T-cell (primary cell): Measurements from ENCODE around the gene CALCB. TPM values are rescaled to one million over a fixed set of nuclear protein-coding genes. Genes with fewer than 3 reads are reported as not detected.

Experiments used
- ATAC-seq, 4 experiments: fragments of 200-7000 bp in 3 of 4; fragments of 150-1000 bp in 1 of 4; cut with Tn5 transposase; replicated peaks in 1 of 4; 1 replicate in 3 of 4; 2 replicates in 1 of 4; pipeline ENCODE4 v1.10.0; 2021; ENCODE audit warnings: moderate library complexity in 3 of 4, mild to moderate bottlenecking in 2 of 4, moderate number of reproducible peaks in 1 of 4
- CTCF ChIA-PET, 2 donors: fragments of 300-600 bp; sonication (Branson Sonifier 250); formaldehyde crosslinking; loops; one replicate each; lab custom pipeline; 2022; ENCODE audit warnings: antibody characterized with exemption in 2 of 2; lab: Charles Lee
- POLR2A ChIA-PET, 2 donors: fragments of 300-600 bp; sonication (Branson Sonifier 250); formaldehyde crosslinking; loops; one replicate each; lab custom pipeline; 2022; ENCODE audit warnings: antibody characterized with exemption in 2 of 2; lab: Charles Lee
- DNase-seq, 35 experiments: peaks; one replicate each; pipeline versions ENCODE4 v3.0.0 to v3.0.0-alpha.2; 2013 to 2023
- H3K27ac ChIP-seq: one replicate; pipeline ENCODE4 v1.5.1; 2013; ENCODE audit warnings: low read length
- H3K27me3 ChIP-seq, 2 experiments: replicated peaks in 1 of 2; 1 replicate in 1 of 2; 2 replicates in 1 of 2; pipeline versions ENCODE4 v1.6.1 to v1.7.0; 2013; ENCODE audit warnings: low read length in 1 of 2, mixed read lengths in 1 of 2; ENCODE audit not compliant: control insufficient read depth in 2 of 2, insufficient read depth in 2 of 2; ENCODE audit errors: extremely low read depth in 1 of 2
- H3K36me3 ChIP-seq, 2 donors: 1 replicate in 1 of 2; 2 replicates in 1 of 2; pipeline versions ENCODE4 v1.6.1 to v1.7.0; 2013; ENCODE audit warnings: low read length in 1 of 2; ENCODE audit not compliant: control insufficient read depth in 2 of 2, insufficient read depth in 1 of 2; ENCODE audit errors: extremely low read depth in 1 of 2
- H3K4me1 ChIP-seq, 2 experiments: 1 replicate in 1 of 2; 2 replicates in 1 of 2; pipeline versions ENCODE4 v1.6.1 to v1.7.0; 2013; ENCODE audit warnings: low read length in 2 of 2, mixed read lengths in 1 of 2; ENCODE audit not compliant: insufficient read depth in 2 of 2, control insufficient read depth in 1 of 2; ENCODE audit errors: extremely low read depth in 1 of 2
- H3K4me3 ChIP-seq, 2 donors: 1 replicate in 1 of 2; 2 replicates in 1 of 2; pipeline versions ENCODE4 v1.5.1 to v1.7.0; 2013; ENCODE audit warnings: mild to moderate bottlenecking in 2 of 2, low read length in 1 of 2, moderate library complexity in 1 of 2; ENCODE audit not compliant: control insufficient read depth in 1 of 2; ENCODE audit errors: extremely low read depth in 1 of 2
- H3K9me3 ChIP-seq: 2 replicates; pipeline ENCODE4 v1.7.0; 2013
- H3K27ac Mint-ChIP-seq, 2 donors: one replicate each; pipeline ENCODE4 v1.8.0; 2020 to 2021; ENCODE audit warnings: mild to moderate bottlenecking in 2 of 2, mixed read lengths in 2 of 2
- H3K27me3 Mint-ChIP-seq, 2 donors: one replicate each; pipeline ENCODE4 v1.8.0; 2021 to 2022; ENCODE audit warnings: mixed read lengths in 2 of 2
- H3K36me3 Mint-ChIP-seq: one replicate; pipeline ENCODE4 v1.8.0; 2021; ENCODE audit warnings: mixed read lengths
- H3K4me1 Mint-ChIP-seq, 3 donors: one replicate each; pipeline ENCODE4 v1.8.0; 2020 to 2022; ENCODE audit warnings: mixed read lengths in 3 of 3, mild to moderate bottlenecking in 1 of 3
- H3K4me3 Mint-ChIP-seq, 3 donors: one replicate each; pipeline ENCODE4 v1.8.0; 2020 to 2022; ENCODE audit warnings: mild to moderate bottlenecking in 3 of 3, mixed read lengths in 3 of 3, moderate library complexity in 3 of 3
- H3K9me3 Mint-ChIP-seq, 3 donors: one replicate each; pipeline ENCODE4 v1.8.0; 2020 to 2022; ENCODE audit warnings: mixed read lengths in 3 of 3
- WGBS: methylation state at CpG from one replicate; pipeline ENCODE4 v1.1.5; 2013; ENCODE audit warnings: missing lambda C conversion rate; ENCODE audit not compliant: insufficient coverage; 5-methylcytosine and 5-hydroxymethylcytosine counted together
- total RNA-seq, 35 experiments: library from RNA in 6 of 35; stranded (reverse) in 6 of 35; fragments of 120-200 nt in 1 of 35; gene quantifications; one replicate each; pipeline versions ENCODE4 v1.2.1 to v1.2.4 and lab custom pipeline; 2013 to 2026

CALCB gene
- total RNA-seq, 5 donors from 2014 or later (not counting 1 experiment from before 2014, with no cell fraction given) = 0.58 to 1.0 (median 0.72) TPM

DNA sequence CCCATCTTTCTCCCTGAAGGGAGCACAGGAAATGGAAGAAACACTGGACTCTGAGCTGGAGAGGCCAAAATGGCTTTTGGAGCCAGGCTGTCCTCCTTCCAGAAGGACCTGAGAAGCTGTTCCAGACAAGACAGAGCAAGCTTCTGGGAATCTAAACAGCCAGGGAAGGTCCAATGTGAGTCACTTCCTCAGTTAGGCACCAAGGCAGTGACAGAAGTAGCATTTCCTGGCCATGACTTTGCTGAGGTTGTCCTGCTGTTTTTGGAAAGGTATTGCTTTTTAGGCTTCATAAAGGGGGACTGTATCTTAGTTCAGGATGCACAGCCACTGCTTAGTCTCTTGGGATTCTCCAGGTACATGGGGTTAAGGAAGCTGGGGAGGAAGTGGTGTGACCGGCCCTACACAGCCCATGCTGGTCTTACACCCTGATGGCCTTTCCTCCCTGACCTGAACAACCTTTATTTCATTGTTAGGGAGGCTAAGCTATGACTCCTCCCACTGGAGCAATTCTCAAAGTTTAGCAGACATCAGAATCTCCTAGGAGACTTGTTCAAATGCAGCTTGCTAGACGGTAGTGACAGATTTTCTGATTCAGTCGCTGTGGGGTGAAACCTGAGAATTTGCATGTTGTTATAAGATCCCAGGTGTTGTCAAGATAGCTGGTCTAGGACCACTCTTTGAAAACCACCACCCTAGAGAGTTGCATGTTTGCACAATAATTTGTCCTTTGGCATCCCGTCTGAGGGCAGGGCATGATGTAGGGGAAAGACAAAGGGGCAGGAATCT, 34.5 kb downstream of the CALCB start:
- ATAC-seq = no peak
- WGBS = 92% methylated on average over 2 of the region's 4 CpGs
- Histone ChIP-seq H3K27ac (no peak overlapping the region), H3K36me3 (no peaks in the 10 kb centered on the region), H3K4me1 (no peaks in the 10 kb centered on the region), H3K4me3 (no peak overlapping the region), H3K27me3 (peaks cover 0 to 3% of the 10 kb centered on the region in 2 experiments), H3K9me3 (no peaks in the 10 kb centered on the region)
- Mint-ChIP-seq H3K9me3 (peaks cover 5 to 12% (median 6%) of the 10 kb centered on the region in 3 donors), H3K4me3 (no peak overlapping the region), H3K27me3 (peaks cover 2 to 11% of the 10 kb centered on the region in 2 donors), H3K4me1 (peaks cover 0 to under 1% (median 0%) of the 10 kb centered on the region in 3 donors), H3K27ac (no peak overlapping the region), H3K36me3 (no peaks in the 10 kb centered on the region)
- ChIA-PET POLR2A (no interaction called here), CTCF (no interaction called here)
- DNase-seq = no peak

DNA sequence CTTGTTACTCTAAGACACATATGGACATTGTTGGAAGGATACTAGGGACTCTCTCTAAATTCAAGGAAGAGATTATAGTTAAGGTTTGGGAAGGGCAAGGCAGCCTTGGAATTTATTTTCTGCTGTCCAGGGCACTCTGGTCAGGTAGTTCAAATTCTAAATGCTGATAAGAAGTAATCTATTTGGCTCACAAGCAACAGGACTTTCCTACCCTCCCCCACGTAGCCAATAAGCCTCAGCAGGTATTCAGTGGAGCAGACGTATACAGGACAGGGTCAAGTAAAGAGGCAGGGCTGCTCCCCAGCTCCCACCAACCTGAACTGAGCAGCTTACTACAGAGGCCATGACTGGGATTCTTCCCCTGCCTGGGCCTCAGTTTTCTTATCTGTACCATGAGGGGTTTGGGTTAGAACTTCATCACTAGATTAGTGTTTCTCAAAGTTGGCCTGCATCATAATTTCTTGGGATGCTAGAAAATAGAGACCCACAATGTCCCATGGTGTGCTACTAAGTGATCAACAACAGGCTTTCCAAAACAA, 35.3 kb downstream of the CALCB start:
- ATAC-seq = no peak
- H3K4me3 Mint-ChIP-seq = no peak overlapping the region
- peaks cover 1 to 7% (median 1%) of the 10 kb centered on the region in 3 donors for H3K9me3 Mint-ChIP-seq
- no peak overlapping the region for H3K27ac Mint-ChIP-seq
- POLR2A ChIA-PET = no interaction called here
- peaks cover 5 to 7% (median 7%) of the 10 kb centered on the region in 3 donors for H3K4me1 Mint-ChIP-seq
- H3K4me1 ChIP-seq = peaks cover 2 to 4% of the 10 kb centered on the region in 2 experiments
- no peaks in the 10 kb centered on the region for H3K36me3 Mint-ChIP-seq
- no CpG with 5 or more reads among the region's 2 CpGs for WGBS
- no peak for DNase-seq
- CTCF ChIA-PET = no interaction called here
- peaks cover 0 to 7% of the 10 kb centered on the region in 2 experiments for H3K27me3 ChIP-seq
- no peak overlapping the region for H3K4me3 ChIP-seq
- H3K9me3 ChIP-seq = no peaks in the 10 kb centered on the region
- H3K27me3 Mint-ChIP-seq = peaks cover 9 to 13% of the 10 kb centered on the region in 2 donors
- no peak overlapping the region for H3K27ac ChIP-seq
- no peaks in the 10 kb centered on the region for H3K36me3 ChIP-seq

DNA sequence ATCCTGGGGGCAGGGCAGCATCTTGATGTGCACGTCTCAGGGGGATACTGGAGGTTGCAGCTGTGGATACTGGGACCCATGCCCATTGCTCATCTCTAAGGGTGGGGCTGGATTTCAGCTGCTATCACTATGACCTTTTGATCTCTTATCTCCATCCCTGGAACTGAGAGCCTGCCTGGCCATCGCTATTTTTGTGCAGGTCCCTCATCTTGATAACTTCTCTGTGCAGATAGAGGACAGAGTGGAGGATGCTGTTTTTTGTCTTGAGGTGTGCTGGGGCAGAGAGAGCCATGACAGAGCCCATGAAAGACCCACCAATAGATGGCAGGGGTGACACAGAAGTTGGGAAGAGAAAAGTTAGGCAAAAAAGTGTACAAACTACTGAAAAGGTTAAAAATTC, 36.2 kb downstream of the CALCB start:
- DNase-seq = no peak
- no peak for ATAC-seq
- no CpG with 5 or more reads among the region's 2 CpGs for WGBS
- ChIA-PET CTCF (no interaction called here), POLR2A (no interaction called here)
- H3K9me3 ChIP-seq = no peaks in the 10 kb centered on the region
- no peak overlapping the region for H3K27ac ChIP-seq
- H3K27me3 ChIP-seq = peaks cover 0 to 16% of the 10 kb centered on the region in 2 experiments
- no peaks in the 10 kb centered on the region for H3K36me3 ChIP-seq
- Mint-ChIP-seq H3K4me3 (no peak overlapping the region), H3K27me3 (peaks cover 12 to 16% of the 10 kb centered on the region in 2 donors), H3K4me1 (peaks cover 10 to 12% (median 10%) of the 10 kb centered on the region in 3 donors), H3K36me3 (no peaks in the 10 kb centered on the region), H3K9me3 (no peaks in the 10 kb centered on the region), H3K27ac (no peak overlapping the region)
- H3K4me3 ChIP-seq = no peak overlapping the region
- H3K4me1 ChIP-seq = peaks cover 3 to 9% of the 10 kb centered on the region in 2 experiments

DNA sequence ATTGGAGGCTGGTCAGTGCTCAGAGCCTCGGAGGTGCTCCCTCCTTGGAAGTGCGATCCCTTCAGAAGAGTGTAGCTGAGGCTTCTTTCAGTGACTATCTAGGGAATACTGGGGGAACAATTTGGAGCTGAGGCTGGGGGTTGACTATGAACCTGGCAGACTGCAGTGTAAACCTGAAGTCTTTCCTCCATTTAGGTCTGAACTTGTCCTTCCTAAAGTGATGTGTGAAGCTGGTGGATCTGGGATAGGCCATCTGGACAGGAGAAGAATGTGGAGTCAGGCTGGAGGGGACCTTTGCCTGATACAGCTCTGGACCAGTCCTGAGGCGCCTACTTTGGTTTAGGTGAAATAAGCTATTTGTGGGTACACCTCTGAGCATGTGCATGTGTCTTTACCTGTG, 37.8 kb downstream of the CALCB start:
- Histone ChIP-seq H3K27me3 (peaks cover 0 to 31% of the 10 kb centered on the region in 2 experiments), H3K4me3 (no peak overlapping the region), H3K9me3 (no peaks in the 10 kb centered on the region), H3K27ac (no peak overlapping the region), H3K36me3 (no peaks in the 10 kb centered on the region), H3K4me1 (peaks cover 3 to 17% of the 10 kb centered on the region in 2 experiments)
- H3K9me3 Mint-ChIP-seq = no peaks in the 10 kb centered on the region
- peaks cover 16 to 19% (median 18%) of the 10 kb centered on the region in 3 donors for H3K4me1 Mint-ChIP-seq
- DNase-seq (no peak), ATAC-seq (no peak)
- H3K27me3 Mint-ChIP-seq = peaks cover 22 to 23% of the 10 kb centered on the region in 2 donors
- H3K36me3 Mint-ChIP-seq = no peaks in the 10 kb centered on the region
- no peak overlapping the region for H3K27ac Mint-ChIP-seq
- CTCF ChIA-PET = no interaction called here
- 81% methylated on average over 2 of the region's 3 CpGs for whole genome bisulfite sequencing
- H3K4me3 Mint-ChIP-seq = no peak overlapping the region
- POLR2A ChIA-PET = no interaction called here

DNA sequence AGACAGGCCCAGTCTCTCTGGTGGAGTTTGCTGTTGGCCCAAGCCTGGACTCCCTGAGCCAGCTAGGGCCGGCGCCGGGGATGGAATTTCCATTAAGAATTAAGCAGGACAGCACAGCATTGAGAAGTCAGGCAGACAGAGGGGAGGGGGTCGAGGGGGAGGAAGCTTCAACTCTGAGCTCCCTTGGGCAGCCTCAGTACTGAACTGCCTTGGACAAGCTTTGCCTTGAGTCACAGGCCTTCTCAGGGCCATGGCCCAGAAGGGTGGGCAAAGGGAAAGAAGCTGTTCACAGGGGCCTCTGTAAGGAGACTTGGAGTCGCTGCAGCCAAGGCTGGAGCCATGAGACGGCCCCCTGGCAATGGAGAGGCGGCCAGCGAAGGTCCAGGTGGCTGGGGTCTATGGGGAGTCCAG, 38.7 kb downstream of the CALCB start:
- Histone ChIP-seq H3K9me3 (no peaks in the 10 kb centered on the region), H3K36me3 (no peaks in the 10 kb centered on the region), H3K4me3 (no peak overlapping the region), H3K4me1 (peaks cover 3 to 17% of the 10 kb centered on the region in 2 experiments), H3K27me3 (peaks cover 0 to 30% of the 10 kb centered on the region in 2 experiments), H3K27ac (no peak overlapping the region)
- no peaks in the 10 kb centered on the region for H3K9me3 Mint-ChIP-seq
- H3K27me3 Mint-ChIP-seq = peaks cover 31% of the 10 kb centered on the region in 2 donors
- no peak overlapping the region for H3K4me3 Mint-ChIP-seq
- ChIA-PET POLR2A (no interaction called here), CTCF (no interaction called here)
- DNase-seq (no peak), ATAC-seq (no peak)
- H3K4me1 Mint-ChIP-seq = peaks cover 16 to 21% (median 18%) of the 10 kb centered on the region in 3 donors
- H3K27ac Mint-ChIP-seq = no peak overlapping the region
- no peaks in the 10 kb centered on the region for H3K36me3 Mint-ChIP-seq
- WGBS = 89% methylated on average over 8 of the region's 8 CpGs

DNA sequence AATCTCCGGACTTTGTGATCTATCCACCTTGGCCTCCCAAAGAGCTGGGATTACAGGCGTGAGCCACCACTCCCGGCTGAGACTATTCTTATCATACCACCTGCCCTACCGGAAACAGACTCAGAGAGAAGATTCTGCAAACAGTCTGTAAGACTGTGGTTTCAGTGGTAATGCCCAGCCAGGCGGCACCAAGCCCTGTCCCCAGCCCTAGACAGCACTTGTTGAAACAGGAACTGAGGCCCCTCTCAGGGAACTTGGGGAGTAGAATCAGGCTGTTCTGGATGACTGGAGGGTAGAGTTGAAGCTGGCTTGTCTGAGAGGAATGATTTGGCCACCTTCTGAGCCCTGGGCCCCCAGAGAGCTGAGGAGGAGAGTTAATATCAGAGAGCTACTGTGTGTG, 40.0 kb downstream of the CALCB start:
- peak in 2 of 35 experiments; percentile 5 to 29 for DNase-seq
- Histone ChIP-seq H3K4me1 (peaks cover 3 to 17% of the 10 kb centered on the region in 2 experiments), H3K27me3 (peaks cover 0 to 34% of the 10 kb centered on the region in 2 experiments), H3K36me3 (no peaks in the 10 kb centered on the region), H3K4me3 (no peak overlapping the region), H3K27ac (no peak overlapping the region), H3K9me3 (no peaks in the 10 kb centered on the region)
- ChIA-PET CTCF (interaction anchor here in 1 of 2 donors (0.8 to 1.4 kb wide), 3 partner anchors 13 to 92 kb away, joined by 3 to 7 read pairs (median 4); no protein-coding TSS in a partner anchor), POLR2A (no interaction called here)
- H3K36me3 Mint-ChIP-seq = no peaks in the 10 kb centered on the region
- H3K27me3 Mint-ChIP-seq = peaks cover 38 to 43% of the 10 kb centered on the region in 2 donors
- H3K27ac Mint-ChIP-seq = peak overlapping the region in 1 of 2 donors; percentile 32
- WGBS = 8% methylated on average over 4 of the region's 5 CpGs
- peaks cover 16 to 21% (median 18%) of the 10 kb centered on the region in 3 donors for H3K4me1 Mint-ChIP-seq
- H3K9me3 Mint-ChIP-seq = no peaks in the 10 kb centered on the region
- peak in 3 of 4 experiments; percentile 38 to 42 (median 42) for ATAC-seq
- H3K4me3 Mint-ChIP-seq = peak overlapping the region in 2 of 3 donors; percentile 21 to 53
